H54 (cell line): ENCODE results near the gene MED25.

ENCODE experiments used
- DNase-seq: peaks from one replicate; pipeline ENCODE4 v3.0.0; 2011; ENCODE audit warnings: low spot score, mixed read lengths; ENCODE audit not compliant: insufficient read length
- FAIRE-seq: peaks from 3 replicates; lab custom pipeline; 2011; peaks lifted over from hg19 to GRCh38; lab: Jason Lieb, UNC
- POLR2A ChIP-seq: IDR thresholded peaks from 2 replicates; pipeline ENCODE4 v1.6.1; 2011; ENCODE audit warnings: low read depth, mild to moderate bottlenecking, low read length

The MED25 gene

DNA sequence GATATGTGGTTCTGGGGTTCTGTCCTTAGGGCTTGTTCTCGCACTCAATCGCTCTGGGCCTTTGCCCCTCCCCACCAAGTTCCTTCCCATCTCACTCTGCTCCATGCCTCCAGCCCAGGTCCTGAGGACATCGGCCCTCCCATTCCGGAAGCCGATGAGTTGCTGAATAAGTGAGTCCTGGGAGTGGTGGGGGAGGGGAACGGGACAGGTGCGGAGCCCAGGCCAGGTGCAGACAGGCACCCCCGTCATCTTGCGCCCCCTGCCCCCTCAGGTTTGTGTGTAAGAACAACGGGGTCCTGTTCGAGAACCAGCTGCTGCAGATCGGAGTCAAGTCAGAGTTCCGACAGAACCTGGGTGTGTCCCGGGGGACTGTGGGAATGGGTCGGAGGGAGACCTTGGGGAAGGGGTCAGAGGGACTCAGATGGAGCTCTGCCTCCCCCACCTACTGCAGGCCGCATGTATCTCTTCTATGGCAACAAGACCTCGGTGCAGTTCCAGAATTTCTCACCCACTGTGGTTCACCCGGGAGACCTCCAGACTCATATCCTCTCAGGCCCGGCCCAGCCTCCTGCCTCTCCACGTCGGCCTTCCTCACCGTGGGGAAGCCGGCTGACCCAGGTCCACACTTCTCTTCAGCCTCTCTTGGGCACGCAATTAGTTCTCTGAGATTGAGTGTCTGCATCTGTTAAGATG, 15.1 kb upstream of the MED25 start:
- TF ChIP-seq POLR2A = no peak
- DNase-seq = no peak
- no peak for FAIRE-seq

DNA sequence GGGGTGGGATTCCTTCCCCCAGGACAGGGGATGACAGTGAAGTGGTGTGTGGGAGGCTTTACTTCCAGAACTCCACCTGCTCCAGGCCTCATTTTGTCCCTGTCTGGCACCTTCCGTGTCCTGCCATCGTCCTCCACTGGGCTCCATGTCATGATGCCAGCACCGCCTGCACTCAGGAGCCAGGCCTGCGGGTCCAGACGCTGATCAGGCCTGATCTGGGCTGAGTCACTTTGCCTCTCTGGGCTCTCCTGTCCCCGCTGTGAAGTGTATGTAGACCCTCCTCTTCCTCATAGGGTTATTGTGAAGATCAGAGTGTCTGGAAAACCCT, 14.6 kb upstream of the MED25 start:
- FAIRE-seq (no peak), DNase-seq (no peak)
- TF ChIP-seq POLR2A = no peak

DNA sequence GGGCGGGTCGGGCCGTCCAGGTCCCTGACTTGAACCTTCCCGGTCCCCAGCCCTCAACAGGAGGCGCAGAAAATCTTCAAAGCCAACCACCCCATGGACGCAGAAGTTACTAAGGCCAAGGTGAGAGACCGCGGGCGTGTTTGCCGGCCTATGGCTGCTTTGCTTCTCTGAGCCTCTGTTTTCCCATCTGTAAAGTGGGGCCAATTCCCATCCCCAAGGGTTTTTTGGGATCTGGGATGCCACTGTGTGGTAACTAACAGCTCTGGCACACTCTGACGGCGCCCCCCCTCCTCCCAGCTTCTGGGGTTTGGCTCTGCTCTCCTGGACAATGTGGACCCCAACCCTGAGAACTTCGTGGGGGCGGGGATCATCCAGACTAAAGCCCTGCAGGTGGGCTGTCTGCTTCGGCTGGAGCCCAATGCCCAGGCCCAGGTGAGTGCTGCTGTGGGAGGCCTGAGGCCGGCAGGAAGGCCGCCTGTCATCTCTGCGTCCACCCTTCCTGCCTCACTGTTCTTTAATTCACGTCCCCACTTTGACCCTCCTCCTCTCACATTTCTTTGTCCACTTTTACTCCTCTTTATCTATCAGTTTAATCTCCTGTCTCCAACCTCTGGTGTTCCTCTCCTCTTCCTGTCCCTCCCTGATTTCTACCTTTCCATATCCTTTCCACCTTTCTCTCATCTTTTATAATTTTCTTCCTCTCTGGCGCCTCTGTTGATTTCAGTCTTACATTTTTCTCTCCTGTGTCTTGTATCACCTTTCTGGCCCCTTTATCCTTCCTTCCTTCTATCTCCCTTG, 12.1 kb upstream of the MED25 start:
- no peak for FAIRE-seq

DNA sequence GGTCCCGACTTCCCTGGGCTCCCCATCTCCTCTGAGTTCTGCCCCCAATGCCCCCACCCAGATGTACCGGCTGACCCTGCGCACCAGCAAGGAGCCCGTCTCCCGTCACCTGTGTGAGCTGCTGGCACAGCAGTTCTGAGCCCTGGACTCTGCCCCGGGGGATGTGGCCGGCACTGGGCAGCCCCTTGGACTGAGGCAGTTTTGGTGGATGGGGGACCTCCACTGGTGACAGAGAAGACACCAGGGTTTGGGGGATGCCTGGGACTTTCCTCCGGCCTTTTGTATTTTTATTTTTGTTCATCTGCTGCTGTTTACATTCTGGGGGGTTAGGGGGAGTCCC, 11.5 kb upstream of the MED25 start:
- no peak for TF ChIP-seq POLR2A
- DNase-seq (no peak), FAIRE-seq (no peak)

More for the DNA sequence above, 12.1 kb upstream of the MED25 start:
- no peak for TF ChIP-seq POLR2A
- no peak for DNase-seq

DNA sequence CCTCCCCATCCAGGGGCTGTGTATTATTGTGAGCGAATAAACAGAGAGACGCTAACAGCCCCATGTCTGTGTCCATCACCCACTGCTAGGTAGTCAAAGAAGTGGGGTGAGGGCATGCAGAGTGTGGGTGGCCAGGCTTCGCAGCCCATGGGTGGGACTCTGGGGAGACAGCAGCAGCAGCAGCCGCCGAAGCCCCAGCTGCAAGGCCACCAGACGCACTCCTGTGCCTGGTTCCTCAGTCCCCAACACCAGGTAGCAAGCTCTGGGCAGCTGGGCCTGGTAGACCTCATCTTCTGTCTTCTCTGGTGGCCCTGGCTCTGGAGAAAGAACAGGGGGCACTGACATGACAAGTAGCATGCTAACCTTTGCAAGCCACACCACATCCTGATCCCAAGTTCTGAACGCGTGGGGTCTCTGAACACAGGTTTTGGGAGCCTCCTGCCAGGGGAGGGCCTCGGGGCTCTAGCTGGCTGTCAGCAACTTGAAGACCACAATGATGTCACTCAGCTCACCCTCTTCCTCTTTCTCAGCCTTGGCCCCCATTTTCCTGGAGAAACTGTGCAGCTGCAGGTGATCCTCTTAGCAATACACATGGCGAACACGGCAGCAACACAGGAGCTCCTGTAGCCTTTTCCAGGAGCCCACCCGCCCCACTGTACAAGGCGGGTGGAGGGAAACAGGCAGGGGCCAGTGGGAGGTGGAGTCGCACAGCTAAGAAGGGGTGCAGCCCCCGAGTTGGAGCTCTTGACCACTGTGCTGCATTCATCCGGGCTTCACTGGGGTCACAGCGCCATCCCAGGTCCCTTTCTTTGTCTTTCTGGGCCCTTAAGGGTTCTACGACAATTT, 10.8 kb upstream of the MED25 start:
- no peak for TF ChIP-seq POLR2A
- FAIRE-seq (no peak), DNase-seq (no peak)

DNA sequence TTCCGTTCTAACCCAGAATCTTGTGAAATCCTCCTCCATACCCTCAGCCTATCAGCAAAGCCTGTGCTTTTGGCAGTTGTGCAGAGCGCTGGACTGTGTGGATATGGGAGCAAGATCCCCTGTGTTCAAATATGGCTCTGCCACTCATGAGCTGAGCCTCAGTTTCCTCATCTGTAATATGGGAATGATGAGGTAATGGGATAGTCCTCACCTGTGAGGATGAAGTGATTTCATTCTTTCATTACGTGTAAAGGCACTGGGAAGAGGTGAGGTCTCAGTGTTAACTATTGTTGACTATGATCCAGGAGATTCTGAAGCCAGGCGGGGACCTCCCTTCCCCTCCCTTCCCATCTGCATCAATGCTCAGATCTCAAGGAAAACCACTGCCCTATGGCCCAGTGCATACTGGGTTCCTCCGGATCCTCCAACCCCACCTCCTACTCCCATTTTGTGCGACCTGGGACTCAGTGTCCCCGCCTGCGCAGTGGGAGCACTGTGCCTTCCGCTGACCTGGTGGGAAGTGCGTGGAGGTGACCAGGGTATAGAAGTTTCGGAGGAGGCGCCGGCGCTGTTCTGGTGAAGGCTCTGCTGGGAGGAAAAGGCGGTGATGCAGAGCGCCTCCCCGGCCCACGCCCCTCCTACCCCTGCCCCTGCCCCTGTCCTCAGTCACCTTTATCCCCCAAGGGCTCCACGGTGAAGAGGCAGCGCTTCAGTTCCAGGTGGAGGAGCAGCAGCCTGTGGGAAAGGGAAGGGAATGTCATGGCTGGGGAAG, 10.0 kb upstream of the MED25 start:
- FAIRE-seq (no peak), DNase-seq (no peak)
- TF ChIP-seq POLR2A = no peak

DNA sequence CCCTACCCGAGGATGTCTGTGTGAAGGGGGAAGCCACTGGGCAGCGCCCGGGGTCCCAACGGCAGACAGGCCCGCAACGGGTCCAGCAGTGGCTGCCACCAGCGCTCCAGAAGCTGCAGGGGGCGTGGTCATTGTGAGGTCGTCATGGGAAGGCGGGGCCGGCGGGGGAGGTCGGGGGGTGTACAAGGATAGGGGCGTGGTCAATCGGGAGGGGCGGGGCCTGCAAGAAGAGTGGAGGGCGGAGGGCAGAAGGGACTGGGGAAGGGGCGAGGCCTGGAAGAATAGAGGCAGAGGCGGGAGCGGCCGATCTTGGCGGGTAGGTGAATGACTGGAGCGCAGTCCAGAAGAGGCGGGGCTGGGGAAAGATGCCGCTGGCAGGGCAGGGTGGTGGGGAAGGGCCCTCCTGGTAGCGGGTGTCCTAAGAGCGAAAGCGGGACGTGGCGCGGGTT, 9.4 kb upstream of the MED25 start:
- no peak for TF ChIP-seq POLR2A
- FAIRE-seq = no peak
- DNase-seq = peak; percentile 87

DNA sequence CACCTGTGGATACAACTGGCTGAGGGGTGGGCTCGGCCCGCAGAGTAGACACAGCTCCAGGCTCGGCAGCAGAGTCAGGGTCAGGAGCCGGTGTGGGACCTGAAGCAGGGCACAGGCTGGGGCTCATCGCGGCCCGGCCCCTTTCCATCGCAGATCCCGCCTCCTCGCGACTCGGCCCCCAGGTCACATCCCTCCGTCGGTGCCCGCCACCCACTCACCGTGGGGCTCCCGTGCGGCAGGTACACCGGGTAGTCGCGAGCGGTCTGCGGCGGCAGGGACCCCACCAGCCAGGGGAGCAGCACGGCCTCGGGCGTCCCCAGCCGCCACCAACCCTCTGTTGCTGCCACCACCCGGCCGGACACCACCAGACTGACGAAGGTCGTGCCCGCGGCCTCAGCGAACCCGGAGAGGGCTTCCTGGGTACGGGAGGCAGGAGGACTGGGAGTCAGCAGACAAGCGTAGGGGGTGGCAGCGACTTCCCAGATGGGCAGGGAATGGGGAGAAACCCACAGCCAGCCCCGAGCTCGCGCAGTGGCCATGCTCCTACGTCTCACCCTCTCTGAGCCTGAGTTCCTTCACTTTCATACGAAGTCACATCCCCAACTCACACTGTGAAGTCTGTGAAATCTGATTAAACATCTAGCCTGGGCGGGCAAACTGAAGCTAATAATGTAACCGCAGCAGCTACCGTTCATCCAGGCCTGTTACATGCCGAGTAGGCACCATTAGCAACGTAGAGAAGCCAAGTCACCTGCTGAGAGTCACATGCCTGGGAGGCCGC, 8.7 kb upstream of the MED25 start:
- FAIRE-seq = no peak
- no peak; the same call in 1 of the 2 replicates for TF ChIP-seq POLR2A
- no peak for DNase-seq

DNA sequence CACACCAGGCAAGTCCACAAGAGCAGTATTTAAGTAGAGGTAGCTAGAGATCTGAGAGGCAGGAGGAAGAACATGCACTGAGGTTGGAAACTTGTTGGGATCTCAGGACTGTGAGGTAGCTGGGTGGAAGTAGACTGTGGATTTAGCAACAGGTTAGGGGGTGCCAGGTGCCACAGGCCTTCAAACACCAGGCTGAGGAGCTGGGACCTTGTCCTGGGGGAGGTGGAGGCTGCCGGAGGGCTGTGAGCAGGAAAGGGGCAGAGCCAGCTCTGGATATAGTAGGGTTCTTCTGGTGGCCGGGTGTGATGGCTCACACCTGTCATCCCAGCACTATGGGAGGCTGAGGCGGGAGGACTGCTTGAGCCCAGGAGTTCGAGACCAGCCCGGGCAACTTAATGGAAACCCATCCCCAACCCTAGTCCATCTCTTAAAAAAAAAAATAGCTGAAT, 8.1 kb upstream of the MED25 start:
- DNase-seq (no peak), FAIRE-seq (no peak)
- TF ChIP-seq POLR2A = no peak

DNA sequence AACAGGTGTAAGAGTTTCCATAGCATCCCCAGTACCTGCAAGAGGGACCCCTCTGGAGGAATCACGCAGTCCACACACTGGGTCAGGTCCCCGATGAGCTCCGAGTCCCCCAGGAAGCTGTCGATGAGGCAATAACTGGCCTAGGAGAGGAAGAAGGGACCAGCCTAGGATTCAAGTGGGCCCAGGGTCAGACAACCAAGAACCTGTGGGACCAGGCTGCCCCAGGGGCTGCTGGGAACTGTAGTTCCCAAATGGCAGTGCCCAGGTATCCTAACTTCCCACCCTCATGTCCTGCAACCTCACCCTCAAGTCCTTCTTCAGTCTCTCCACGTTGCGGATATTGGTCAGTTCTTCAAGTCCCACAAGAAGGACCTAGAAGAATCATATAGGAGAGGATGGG, 6.8 kb upstream of the MED25 start:
- TF ChIP-seq POLR2A = no peak
- FAIRE-seq (no peak), DNase-seq (no peak)

DNA sequence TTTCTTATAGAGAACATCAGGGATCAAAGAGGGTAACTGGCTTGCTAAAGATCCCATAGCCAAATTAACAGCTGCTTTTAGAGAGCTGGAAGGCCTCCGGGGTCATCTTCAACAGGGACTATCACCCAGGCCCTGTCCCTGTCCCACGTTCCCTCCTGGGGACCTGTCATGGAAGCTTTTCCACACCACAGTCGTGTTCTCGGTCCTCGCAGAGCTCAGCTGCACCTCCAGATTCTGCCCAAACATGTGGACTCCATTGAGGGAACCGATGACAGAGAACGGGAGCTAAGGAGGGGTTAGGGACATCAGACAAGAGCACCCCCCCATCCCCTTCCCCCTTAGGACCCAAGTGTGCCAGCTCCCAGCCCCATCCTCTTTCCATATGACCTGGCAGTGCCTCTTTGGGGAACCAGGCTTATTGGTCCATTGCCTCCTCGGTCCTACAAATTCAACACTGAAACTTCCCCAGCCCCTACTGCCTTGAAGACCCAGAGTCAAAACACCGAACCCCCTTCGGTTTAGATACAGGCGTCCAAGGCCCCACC, 5.6 kb upstream of the MED25 start:
- no peak for DNase-seq
- TF ChIP-seq POLR2A = no peak

More for the DNA sequence above, 5.6 kb upstream of the MED25 start:
- no peak for FAIRE-seq
